Right kidney (tissue), 9 donors: ENCODE measurements around the gene PIK3R4.
A peak's percentile ranks its signal among the peaks of the same experiment; 100 is the strongest.

Source experiments
- DNase-seq: peaks from one replicate; pipeline ENCODE4 v3.0.0-alpha.2; 2016
- long read RNA-seq, 8 donors: transcript quantifications; one replicate each; lab custom pipeline, GENCODE V29; 2026

PIK3R4 gene
- long read RNA-seq, donor 1, full-length matches to known transcripts = 2 of 2 reads
- long read RNA-seq, donor 1, partial matches to known transcripts = 0 of 2 reads
- long read RNA-seq, donor 1, other reads (novel, unspliced or antisense) = 0 of 2 reads
- long read RNA-seq, donor 2, full-length matches to known transcripts = 1 of 1 reads
- long read RNA-seq, donor 2, partial matches to known transcripts = 0 of 1 reads
- long read RNA-seq, donor 2, other reads (novel, unspliced or antisense) = 0 of 1 reads
- long read RNA-seq, donor 3, full-length matches to known transcripts = 2 of 2 reads
- long read RNA-seq, donor 3, partial matches to known transcripts = 0 of 2 reads
- long read RNA-seq, donor 3, other reads (novel, unspliced or antisense) = 0 of 2 reads
- long read RNA-seq, donor 4, full-length matches to known transcripts = 3 of 3 reads
- long read RNA-seq, donor 4, partial matches to known transcripts = 0 of 3 reads
- long read RNA-seq, donor 4, other reads (novel, unspliced or antisense) = 0 of 3 reads
- long read RNA-seq, donor 5, full-length matches to known transcripts = 1 of 1 reads
- long read RNA-seq, donor 5, partial matches to known transcripts = 0 of 1 reads
- long read RNA-seq, donor 5, other reads (novel, unspliced or antisense) = 0 of 1 reads
- long read RNA-seq, donor 6, full-length matches to known transcripts = 2 of 2 reads
- long read RNA-seq, donor 6, partial matches to known transcripts = 0 of 2 reads
- long read RNA-seq, donor 6, other reads (novel, unspliced or antisense) = 0 of 2 reads
- long read RNA-seq, donor 7, full-length matches to known transcripts = 1 of 1 reads
- long read RNA-seq, donor 7, partial matches to known transcripts = 0 of 1 reads
- long read RNA-seq, donor 7, other reads (novel, unspliced or antisense) = 0 of 1 reads
- long read RNA-seq, donor 8, full-length matches to known transcripts = 5 of 10 reads
- long read RNA-seq, donor 8, partial matches to known transcripts = 5 of 10 reads
- long read RNA-seq, donor 8, other reads (novel, unspliced or antisense) = 0 of 10 reads

DNA sequence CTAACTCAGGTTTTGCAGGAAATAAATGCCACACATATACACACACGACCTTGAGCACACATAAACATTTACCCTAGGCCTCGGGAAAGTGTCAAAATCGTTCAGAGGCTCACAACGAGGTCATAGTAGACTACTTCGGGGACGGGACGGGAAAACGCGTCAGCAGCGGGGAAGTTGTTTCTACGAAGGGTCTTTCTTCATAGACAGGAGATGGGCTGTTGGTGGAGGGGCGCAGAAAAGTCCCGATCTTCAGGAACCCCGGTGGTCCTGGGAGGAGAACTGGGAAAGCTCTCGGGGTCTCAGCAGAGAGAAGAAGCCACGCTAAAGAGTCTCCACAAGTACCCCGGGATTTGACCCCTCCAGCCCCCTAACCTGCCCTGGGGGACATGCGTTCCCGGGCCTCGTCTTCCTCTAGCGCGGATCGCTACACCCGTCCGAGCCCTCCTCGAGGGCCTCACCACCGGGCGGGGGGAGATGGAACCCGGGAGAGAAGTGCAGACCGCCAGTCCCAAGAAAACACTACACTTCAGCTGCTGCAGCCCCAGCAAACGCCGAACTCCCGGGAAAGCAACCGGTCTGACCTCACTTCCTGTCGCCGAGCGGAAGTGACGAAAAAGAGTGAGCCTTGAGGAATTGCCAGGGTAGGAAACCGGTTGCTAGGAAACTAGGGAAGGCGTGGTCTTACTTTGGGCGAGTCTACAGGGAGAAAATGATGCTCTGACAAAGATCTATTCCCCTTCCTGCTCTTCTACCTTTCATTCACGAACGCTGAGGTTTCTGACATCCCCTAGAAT is at the start of gene PIK3R4:
PIK3R4 (minus strand) TSS at position 584 of the 794 bp plus-strand sequence. CDS start 1,611 bp downstream, outside the sequence.
- DNase-seq = peak; percentile 82

DNA sequence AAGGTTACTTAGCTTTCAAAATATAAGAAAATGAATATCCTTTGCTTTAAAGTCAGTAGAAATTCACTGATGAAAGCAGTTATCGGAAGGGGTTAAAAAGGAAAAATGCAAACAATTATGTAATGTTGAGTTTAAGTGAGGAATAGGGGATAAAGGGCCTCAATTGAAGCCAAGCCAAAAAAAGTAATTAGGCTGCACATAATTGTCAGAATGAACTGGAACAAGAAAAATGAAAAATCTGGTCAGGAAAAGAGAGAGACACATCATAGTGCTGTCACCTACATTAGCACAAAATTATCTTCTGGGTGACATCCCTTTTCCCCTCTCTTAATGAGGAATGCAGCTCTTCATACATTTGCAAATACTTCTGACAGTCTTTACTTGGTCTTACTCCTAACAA is 48.8 kb upstream of the PIK3R4 start:
- no peak for DNase-seq

DNA sequence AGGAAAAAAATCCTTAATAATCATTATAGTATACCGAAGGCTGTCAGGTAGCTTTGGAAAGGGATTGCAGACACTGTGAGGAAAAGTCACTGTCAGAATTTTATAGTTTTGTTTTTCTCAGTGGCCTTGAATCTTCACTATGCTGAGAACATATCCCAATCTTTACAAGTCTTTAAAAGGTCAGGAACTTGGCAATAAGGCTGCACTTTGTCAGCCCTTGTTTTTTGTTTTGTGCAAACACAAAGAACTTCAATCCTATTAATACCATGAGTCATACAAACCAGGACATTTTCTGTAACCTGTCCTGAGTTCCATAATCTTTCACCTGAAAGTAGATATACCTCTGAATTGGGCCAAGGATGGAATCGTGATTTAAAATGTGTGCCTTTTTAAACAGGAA is 45.6 kb upstream of the PIK3R4 start:
- no peak for DNase-seq

DNA sequence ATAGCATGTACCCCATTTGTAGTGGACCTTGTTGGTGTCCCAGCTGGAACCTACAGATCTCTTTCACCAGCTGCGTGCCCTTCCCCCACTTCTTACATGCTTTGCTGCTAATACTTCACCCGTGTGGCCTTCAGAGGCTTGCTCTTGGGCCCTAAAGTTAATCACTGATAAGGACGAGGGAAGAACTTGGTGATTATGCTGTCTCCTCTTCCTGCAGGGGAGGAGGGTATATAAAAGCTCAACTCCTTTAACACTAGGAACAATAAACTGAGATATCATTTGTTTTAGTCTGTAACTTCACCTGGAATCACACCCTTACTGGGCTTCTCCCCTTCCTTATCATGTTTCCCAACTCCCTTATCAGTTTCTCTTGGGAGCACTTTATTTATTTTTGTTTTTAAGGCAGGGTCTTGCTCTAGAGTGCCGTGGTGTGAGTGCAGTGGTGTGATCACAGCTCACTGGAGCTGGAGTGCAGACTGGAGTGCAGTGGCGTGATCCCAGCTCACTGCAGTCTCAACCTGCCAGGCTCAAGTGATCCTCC is 43.2 kb upstream of the PIK3R4 start:
- DNase-seq = no peak

DNA sequence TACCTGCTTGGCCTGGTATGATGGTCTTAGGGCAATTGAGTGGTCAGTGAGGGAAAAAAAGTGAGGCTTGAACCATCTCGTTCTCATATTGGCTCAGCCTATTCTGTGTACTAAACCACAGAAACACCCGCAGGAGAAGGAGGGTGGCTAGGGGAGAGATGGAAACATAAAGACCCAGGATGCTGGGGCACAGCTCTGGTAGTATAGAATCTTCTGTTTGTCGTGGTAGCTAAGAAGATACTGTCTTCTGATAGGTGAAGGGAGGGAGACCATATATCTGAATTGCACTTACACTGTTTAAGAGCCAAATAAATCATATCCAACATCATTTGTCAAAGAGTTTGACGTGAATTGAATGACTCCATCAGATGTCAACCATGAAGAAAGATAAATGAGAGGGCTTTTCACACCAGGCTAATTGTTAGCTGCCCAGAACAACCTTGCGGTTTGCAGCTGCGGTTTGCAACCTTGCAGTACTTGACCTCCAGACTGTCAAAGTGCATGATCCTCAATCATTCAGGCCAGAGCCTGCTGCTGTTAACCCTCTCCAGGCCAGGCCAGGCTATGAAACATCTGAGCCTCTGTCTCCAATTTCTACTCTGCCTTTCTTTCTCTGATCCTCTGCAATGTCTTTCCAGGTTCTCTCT is 40.9 kb upstream of the PIK3R4 start:
- no peak for DNase-seq

DNA sequence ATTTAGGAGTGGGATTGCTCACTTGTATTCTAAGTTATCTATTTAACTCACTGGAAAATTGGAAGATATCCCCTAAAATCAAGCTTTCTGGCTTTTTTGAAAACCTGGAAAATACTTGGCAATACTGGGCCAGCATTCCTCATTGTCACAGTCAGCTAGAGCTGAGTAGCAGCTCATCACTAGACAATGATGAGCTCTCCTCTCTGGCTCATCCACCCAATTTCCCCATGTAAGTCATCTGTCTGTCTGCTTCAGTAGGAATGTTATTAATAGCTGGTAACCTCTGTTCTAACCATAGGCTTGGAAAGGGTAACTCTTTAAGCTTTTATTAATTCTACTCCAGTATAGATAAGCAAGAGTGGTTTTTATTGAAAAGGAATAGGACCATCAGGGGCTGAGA is 39.7 kb upstream of the PIK3R4 start:
- no peak for DNase-seq

DNA sequence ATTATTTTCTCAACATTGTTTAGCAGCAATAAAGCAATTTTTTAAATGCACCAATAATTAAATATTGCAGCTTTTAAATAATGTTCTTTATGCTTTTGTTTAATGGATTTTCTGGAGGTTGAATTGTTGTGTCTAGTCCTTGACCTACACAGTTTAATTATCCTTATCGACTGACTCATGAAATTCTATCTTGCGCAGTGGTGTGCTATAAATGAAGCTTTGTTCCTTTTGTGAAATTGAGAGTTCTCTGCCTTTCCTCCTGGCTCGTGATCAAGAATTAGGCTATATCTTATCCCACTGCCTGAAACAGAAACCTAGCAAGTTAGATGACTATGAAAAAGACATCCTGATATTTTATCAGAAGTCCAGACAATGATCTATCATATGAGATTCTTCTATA is 37.0 kb upstream of the PIK3R4 start:
- DNase-seq = no peak

DNA sequence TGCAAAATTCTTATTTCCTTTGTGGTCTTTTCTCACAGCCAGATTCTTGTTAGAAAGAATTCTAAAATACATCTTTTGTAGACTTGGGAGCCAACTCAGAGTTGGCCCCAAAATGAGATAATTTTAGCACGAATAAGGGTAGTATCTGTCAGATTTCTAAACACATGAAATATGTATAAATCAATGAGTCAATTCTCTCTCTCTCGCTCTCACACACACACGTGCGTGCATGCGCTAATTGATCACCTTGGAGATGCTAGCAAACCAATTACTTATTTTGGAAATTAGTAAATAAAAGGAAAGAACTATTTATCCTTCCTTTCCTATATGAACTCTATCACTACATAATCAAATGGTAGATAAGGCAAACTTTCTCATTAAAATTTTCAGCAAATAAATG is 32.9 kb upstream of the PIK3R4 start:
- DNase-seq = no peak

DNA sequence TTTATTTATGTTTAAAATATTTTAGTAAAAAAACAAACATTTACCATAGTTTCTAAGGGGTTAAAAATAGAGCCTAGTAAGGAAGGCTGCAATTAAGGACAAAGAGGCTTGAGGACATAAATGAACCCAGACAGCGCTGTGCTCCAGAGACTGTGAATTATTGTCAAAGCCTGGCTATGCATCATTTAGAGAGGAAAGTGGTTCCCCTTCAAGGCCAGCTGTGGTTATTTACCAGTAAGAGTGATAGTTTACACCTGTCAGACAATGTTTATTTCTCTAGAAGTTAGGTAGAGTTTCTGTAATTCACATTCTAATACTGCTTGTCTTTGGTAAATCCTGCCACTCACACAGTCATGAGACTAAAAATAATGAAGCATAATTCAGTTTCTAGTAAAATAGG is 32.4 kb upstream of the PIK3R4 start:
- no peak for DNase-seq

DNA sequence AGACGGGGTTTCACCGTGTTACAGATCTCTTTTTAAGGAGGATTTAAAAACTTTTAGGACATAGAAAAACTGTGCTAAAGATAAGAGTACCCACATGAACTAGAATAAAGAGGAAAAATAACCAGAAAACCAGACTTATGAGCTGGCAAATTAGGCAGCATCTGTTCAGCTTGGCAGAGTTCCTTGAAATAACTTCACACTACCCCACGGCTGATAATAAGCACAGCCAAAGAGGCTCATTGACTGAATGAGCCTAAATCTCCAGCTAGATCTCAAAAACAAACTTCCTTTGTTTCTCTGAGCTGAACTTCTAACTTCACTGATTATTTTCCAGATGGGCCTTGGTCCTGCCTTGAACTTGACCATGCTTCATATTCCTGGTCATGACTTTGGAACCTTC is 26.7 kb upstream of the PIK3R4 start:
- no peak for DNase-seq

DNA sequence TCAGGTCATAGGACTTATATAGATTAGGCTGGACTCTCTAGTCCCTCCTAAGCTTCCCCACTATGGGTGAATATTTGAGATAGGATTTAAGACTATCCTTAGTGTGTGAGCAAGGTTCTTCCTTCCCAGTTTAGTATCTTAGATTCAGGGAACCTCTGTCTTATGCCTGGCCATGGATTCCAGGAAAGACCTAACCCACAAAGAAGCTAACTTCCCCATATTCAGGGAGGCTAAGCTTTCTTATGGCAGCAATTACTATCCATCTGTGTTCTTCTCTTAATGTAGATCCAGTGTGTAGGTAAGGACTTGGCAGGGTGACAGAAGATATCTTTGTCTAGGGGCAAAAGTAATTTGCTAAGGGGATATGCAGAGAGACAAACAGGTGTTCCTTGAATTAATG is 25.5 kb upstream of the PIK3R4 start:
- DNase-seq = no peak

DNA sequence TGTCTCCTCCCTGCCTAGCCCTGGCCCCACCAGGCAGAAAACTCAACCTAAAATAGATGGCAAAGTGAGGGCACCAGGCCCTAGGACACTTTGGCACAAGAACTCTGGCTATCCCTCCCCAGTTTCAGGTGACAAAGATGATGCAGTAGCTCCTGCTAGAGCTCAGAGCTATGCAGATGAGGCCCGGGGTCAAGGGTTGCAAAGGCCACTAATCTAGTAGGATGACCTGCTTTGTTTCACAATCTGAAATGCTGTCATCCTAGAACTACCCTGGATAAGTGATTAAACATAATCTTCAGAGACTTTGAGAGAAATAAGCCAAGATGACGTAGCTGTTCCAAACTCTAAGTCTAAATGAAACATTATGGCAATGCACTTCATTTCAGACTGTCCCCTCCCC is 24.0 kb upstream of the PIK3R4 start:
- no peak for DNase-seq

DNA sequence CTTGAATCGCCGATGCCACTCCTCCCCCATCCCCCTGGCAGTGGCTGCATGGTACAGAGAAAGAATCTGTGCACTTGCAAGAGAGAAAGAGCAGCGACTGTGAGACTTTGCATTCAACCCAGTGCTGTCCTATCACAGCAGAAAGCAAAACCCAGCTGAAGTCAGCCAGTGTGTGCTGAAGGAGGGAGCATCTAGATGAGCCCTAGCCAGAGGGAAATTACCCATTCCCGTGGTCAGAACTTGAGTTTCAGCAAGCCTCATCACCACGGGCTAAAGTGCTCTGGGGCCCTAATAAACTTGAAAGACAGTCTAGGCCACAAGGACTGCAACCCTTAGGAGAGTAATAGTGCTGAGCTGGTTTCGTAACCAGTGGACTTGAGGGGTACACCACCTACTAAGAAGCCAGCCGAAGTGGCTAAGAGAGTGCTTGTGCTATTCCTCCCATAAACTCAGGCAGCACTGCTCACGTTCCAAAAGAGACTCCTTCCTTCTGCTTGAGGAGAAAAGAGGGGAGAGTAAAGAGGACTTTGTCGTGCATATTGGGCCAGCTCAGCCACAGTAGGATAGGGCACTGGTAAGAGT is 15.2 kb upstream of the PIK3R4 start:
- no peak for DNase-seq

DNA sequence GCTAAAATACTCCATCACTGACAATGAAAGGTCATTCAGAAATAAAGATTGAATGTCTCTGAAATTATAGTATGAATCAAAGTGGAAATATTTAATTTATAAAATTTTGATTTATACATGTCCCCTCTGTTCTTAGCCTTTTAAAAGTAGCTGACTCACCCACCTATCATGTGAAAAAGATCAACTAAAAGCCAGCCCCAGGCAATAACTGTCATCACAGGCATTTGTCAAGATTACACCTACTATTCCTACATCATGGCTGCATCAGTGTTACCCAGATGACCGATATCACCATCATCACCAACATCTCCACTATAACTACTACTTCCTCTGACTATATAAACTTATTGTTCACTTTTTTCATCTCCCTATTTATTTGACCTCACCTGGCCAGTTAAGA is 14.3 kb upstream of the PIK3R4 start:
- DNase-seq = no peak

DNA sequence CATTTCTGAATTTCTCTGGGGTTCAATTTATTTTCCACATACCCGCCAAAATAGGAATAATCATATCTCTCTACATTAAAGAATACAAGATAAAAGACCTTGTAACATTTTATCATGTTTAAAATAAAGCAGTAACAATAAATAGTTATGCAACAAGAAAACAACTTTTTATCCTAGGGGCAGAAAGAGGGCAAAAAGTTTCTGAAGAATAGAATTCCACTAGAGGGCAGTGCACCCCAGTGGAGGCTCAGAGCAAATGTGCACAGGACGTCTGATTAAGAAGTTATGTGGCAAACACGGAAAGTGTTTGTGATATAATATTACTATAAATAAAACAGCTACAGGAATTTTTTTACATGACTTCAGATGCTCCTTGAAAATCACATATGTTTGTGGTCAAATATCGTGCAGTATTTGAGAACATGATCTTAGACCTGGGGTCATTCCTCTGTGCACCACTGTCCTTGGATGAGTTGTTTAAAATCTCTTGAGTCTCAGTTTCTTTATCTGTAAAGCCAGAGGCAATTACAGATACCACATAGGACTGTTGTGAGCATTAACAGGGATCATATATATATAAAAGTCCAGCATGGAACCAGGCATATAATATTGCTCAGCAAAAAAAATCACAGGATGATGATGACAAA is 13.2 kb upstream of the PIK3R4 start:
- DNase-seq = peak; percentile 49

DNA sequence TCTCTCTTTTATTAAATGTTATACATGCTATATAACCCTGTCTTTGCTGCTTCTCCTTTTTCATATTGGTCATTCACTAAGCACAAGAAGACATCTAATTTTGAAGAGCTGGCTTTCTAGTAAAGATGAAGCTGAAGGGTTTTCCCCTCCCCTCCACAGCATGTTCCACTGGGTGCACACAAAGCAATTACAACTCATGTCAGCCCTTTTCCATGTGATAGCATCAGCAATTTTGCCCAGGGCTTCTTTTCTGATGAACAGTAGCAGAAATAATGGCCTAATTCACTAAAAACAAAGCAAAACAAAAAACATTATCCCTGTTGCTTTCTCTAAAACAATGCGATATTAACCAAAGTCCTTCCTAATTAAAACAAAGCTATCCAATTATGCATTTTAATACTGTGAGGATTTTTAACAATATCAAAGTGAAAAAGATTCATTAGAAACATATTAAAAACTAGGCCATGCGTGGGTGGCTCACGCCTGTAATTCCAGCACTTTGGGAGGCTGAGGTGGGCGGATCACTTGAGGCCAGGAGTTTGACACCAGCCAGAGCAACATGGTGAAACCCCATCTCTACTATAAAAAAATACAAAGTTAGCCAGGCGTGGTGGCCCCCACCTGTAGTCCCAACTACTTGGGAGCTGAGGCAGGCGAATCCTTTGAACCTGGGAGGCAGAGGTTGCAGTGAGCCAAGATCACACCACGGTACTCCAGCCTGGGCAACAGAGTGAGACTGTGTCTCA is 12.2 kb upstream of the PIK3R4 start:
- peak; percentile 45 for DNase-seq

DNA sequence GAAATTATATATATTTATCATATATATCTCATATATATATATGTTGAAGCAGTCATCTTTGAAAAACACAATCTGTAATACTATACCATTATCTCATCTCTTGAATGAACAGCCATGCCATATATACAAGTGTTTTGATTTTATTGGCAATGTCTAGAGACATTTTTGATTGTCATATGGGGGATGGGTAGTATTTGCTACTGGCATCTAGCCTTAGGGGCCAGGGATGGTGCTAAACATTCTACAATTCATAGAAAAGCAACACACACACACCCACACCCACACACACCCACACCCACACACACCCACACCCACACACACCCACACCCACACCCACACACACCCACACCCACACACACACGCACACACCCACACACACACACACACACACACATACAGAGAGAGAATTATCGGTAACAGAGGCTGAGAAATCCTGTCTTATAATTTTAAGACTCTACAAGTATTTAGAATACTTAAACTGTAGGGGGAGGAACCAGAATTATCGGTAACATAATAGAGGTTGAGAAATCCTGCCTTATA is 11.1 kb upstream of the PIK3R4 start:
- no peak for DNase-seq

DNA sequence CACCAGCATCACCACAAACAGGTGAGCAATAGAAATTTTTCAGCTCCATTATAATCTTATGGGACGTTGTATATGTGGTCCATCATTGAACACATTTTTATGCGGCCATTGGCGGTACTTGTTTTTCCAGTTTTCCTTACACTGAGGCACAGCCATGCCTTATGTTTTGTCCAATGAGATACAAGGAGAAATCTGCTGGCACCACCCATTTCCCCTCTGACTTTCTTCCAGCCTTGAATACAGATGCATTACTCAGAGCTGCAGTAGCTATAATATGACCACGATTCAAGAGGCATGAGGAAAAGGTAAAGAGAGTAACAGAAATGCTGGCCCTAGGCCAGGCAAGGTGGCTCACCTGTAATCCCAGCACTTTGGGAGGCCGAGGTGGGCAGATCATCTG is 9.0 kb upstream of the PIK3R4 start:
- DNase-seq = no peak

DNA sequence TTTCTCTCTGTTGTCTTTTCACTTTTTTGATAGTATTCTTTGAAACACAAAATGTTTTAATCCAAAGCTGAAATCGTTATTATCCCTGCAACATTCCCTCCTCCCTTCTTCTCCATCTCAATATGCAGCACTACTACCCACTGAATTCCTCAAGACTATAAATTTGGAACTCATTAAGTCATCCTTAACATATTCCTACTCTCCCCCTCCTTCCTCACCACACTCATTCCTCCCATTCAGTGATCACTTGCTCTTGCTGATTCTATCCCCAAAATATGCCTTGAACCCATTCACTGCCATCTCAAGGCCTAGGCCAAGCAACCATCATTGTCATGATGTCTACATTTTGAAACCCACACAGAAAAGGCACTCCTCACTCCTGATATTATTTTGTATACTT is 2.4 kb upstream of the PIK3R4 start:
- no peak for DNase-seq

DNA sequence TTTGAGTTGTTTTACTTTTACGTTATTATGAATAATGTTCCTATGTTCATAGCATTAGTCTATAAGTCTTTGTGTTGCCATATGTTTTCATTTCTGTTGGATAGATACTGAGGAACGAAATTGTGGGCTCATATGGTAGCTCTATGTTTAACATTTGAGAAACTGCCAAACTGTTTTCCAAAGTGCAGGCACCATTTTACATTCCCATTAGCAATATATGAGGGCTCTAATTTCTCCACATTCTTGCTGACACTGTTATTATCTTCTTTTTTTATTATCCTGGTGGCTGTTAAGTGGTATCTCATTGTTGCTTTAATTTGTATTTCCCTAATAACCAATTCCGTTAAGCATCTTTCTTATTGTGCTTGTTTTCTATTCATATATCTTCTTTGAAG is 1.8 kb upstream of the PIK3R4 start:
- DNase-seq = no peak
